Neuronal stem cell (in vitro differentiated cells): ENCODE data around the gene MYCL.

Source experiments
- DNase-seq: peaks from one replicate; pipeline ENCODE4 v3.0.0-alpha.2; 2013; ENCODE audit warnings: low spot score
- H2AFZ ChIP-seq: one replicate; pipeline ENCODE4 v1.6.1; 2013; ENCODE audit warnings: mild to moderate bottlenecking, low read length, inconsistent platforms
- H2AK5ac ChIP-seq: 2 replicates; pipeline ENCODE4 v1.6.1; 2013; ENCODE audit warnings: low read depth, mild to moderate bottlenecking, inconsistent platforms, low read length, moderate library complexity, mixed read lengths
- H2BK120ac ChIP-seq: 2 replicates; pipeline ENCODE4 v1.6.1; 2013; ENCODE audit warnings: low read depth, mild to moderate bottlenecking, inconsistent platforms, low read length, moderate library complexity, mixed read lengths
- H2BK12ac ChIP-seq: one replicate; pipeline ENCODE4 v1.6.1; 2013; ENCODE audit warnings: low read length, inconsistent platforms
- H2BK15ac ChIP-seq: 2 replicates; pipeline ENCODE4 v1.6.1; 2013; ENCODE audit warnings: mild to moderate bottlenecking, low read length, inconsistent platforms, mixed read lengths
- H2BK5ac ChIP-seq: one replicate; pipeline ENCODE4 v1.6.1; 2013; ENCODE audit warnings: inconsistent platforms, mild to moderate bottlenecking, low read length, moderate library complexity
- H3K14ac ChIP-seq: one replicate; pipeline ENCODE4 v1.6.1; 2013; ENCODE audit warnings: low read length, inconsistent platforms
- H3K18ac ChIP-seq: 2 replicates; pipeline ENCODE4 v1.6.1; 2013; ENCODE audit warnings: low read length, inconsistent platforms
- H3K23ac ChIP-seq: 2 replicates; pipeline ENCODE4 v1.6.1; 2013; ENCODE audit warnings: low read depth, mild to moderate bottlenecking, mixed read lengths, low read length, inconsistent platforms; ENCODE audit not compliant: poor library complexity
- H3K27ac ChIP-seq: replicated peaks from 3 replicates; pipeline ENCODE4 v1.5.1; 2013; ENCODE audit warnings: low read length, inconsistent platforms
- H3K27me3 ChIP-seq, 3 experiments: 2 replicates each; pipeline ENCODE4 v1.6.1; 2013; ENCODE audit warnings: low read length in 3 of 3, mild to moderate bottlenecking in 2 of 3, inconsistent platforms in 1 of 3, low read depth in 1 of 3, mixed read lengths in 1 of 3, moderate library complexity in 1 of 3; ENCODE audit not compliant: control insufficient read depth in 3 of 3, insufficient read depth in 3 of 3
- H3K36me3 ChIP-seq, 2 donors: replicated peaks in 1 of 2; 2 replicates each; pipeline ENCODE4 v1.6.1; 2013; ENCODE audit warnings: low read length in 2 of 2; ENCODE audit not compliant: control insufficient read depth in 2 of 2, insufficient read depth in 2 of 2
- H3K4ac ChIP-seq: 2 replicates; pipeline ENCODE4 v1.6.1; 2013; ENCODE audit warnings: inconsistent platforms, mild to moderate bottlenecking, low read length, moderate library complexity
- H3K4me1 ChIP-seq, 2 donors: 1 replicate in 1 of 2; 2 replicates in 1 of 2; pipeline ENCODE4 v1.6.1; 2013; ENCODE audit warnings: low read length in 2 of 2, low read depth in 1 of 2; ENCODE audit not compliant: control insufficient read depth in 2 of 2, insufficient read depth in 1 of 2
- H3K4me2 ChIP-seq: one replicate; pipeline ENCODE4 v1.6.1; 2013; ENCODE audit warnings: mild to moderate bottlenecking, low read length, inconsistent platforms; ENCODE audit not compliant: insufficient read depth, poor library complexity, severe bottlenecking
- H3K4me3 ChIP-seq, 2 donors: 2 replicates each; pipeline ENCODE4 v1.5.1; 2013; ENCODE audit warnings: low read length in 2 of 2, mild to moderate bottlenecking in 2 of 2, inconsistent platforms in 1 of 2, moderate library complexity in 1 of 2
- H3K79me1 ChIP-seq: one replicate; pipeline ENCODE4 v1.6.1; 2013; ENCODE audit warnings: low read depth, mild to moderate bottlenecking, inconsistent platforms, low read length, moderate library complexity
- H3K9ac ChIP-seq: one replicate; pipeline ENCODE4 v1.6.1; 2013; ENCODE audit warnings: mild to moderate bottlenecking, low read depth, low read length, inconsistent platforms; ENCODE audit not compliant: poor library complexity
- H3K9me3 ChIP-seq, 2 donors: replicated peaks in 1 of 2; 2 replicates each; pipeline versions ENCODE3 to v1.6.1; 2013; ENCODE audit warnings: low read length in 2 of 2, mild to moderate bottlenecking in 2 of 2, inconsistent platforms in 1 of 2, low read depth in 1 of 2, mixed read lengths in 1 of 2, moderate library complexity in 1 of 2; ENCODE audit not compliant: control insufficient read depth in 2 of 2, insufficient read depth in 1 of 2
- H4K8ac ChIP-seq: one replicate; pipeline ENCODE4 v1.6.1; 2013; ENCODE audit warnings: low read depth, mild to moderate bottlenecking, inconsistent platforms, low read length, moderate library complexity
- H4K91ac ChIP-seq: one replicate; pipeline ENCODE4 v1.6.1; 2013; ENCODE audit warnings: low read length, low read depth, mild to moderate bottlenecking, inconsistent platforms; ENCODE audit not compliant: poor library complexity
- WGBS, 2 donors: extraction: QIAGEN DNeasy Blood & Tissue Kit; methylation state at CpG; one replicate each; pipeline ENCODE4 v1.1.7; 2013; ENCODE audit warnings: missing lambda C conversion rate in 2 of 2, mixed read lengths in 1 of 2; ENCODE audit not compliant: insufficient read length in 2 of 2, insufficient replicate concordance in 1 of 2; ENCODE audit errors: extremely low coverage in 2 of 2; 5-methylcytosine and 5-hydroxymethylcytosine counted together

MYCL gene

GRCh38 chr1:39857126-39857878 is 44.4 kb downstream of the MYCL start:
- H3K27me3 ChIP-seq = no peaks in the 10 kb centered on the region
- no CpG with 5 or more reads among the region's 3 CpGs for WGBS, 2 donors

DNA sequence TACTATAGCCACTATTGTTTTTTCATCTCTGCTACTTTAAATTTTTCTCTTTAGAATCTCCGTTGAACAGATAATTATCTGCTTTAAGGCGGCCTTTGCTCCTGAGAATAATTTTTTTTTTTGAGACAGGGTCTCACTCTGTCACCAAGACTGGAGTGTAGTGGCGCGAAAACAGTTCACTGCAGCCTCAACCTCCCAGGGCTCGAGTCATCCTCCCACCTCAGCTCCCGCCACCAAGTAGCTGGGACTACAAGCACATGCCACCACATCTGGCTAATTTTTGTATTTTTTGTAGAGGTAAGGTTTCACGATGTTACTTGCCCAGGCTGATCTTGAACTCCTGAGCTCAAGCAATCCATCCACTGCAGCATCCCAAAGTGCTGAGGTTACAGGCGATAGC is 47.0 kb downstream of the MYCL start:
- Histone ChIP-seq H3K79me1 (peaks cover 6% of the 10 kb centered on the region), H2BK5ac (no peak overlapping the region), H3K36me3 (peaks cover 13 to 82% of the 10 kb centered on the region in 2 donors), H3K4me1 (no peaks in the 10 kb centered on the region), H2BK120ac (no peak overlapping the region), H2AFZ (no peak overlapping the region), H3K4me3 (no peak overlapping the region), H2BK15ac (no peak overlapping the region), H4K8ac (no peak overlapping the region), H3K18ac (no peak overlapping the region), H3K27me3 (no peaks in the 10 kb centered on the region), H3K4ac (no peak overlapping the region), H2AK5ac (no peak overlapping the region), H3K23ac (no peak overlapping the region), H3K4me2 (no peak overlapping the region), H3K9me3 (peaks cover 0 to 2% of the 10 kb centered on the region in 2 donors), H3K27ac (no peak overlapping the region), H4K91ac (no peak overlapping the region), H3K9ac (no peak overlapping the region), H2BK12ac (no peak overlapping the region), H3K14ac (no peak overlapping the region)
- no CpG with 5 or more reads among the region's 8 CpGs for WGBS, 2 donors
- no peak for DNase-seq

More at GRCh38 chr1:39857126-39857878, 44.4 kb downstream of the MYCL start:
- no peak overlapping the region for H2BK15ac ChIP-seq
- H3K14ac ChIP-seq = no peak overlapping the region
- no peaks in the 10 kb centered on the region for H3K4me1 ChIP-seq
- H3K23ac ChIP-seq = peak overlapping the region; percentile 19
- H3K27ac ChIP-seq = no peak overlapping the region
- H3K9me3 ChIP-seq = peaks cover 2 to 6% of the 10 kb centered on the region in 2 donors
- H3K9ac ChIP-seq = no peak overlapping the region
- no peak overlapping the region for H2BK12ac ChIP-seq
- H4K91ac ChIP-seq = no peak overlapping the region
- H3K4me3 ChIP-seq = no peak overlapping the region
- H2AK5ac ChIP-seq = no peak overlapping the region
- H2BK5ac ChIP-seq = no peak overlapping the region
- no peak overlapping the region for H3K4me2 ChIP-seq
- H4K8ac ChIP-seq = no peak overlapping the region
- H3K36me3 ChIP-seq = peaks cover 11 to 71% of the 10 kb centered on the region in 2 donors
- H2AFZ ChIP-seq = no peak overlapping the region
- H2BK120ac ChIP-seq = no peak overlapping the region
- peaks cover 8% of the 10 kb centered on the region for H3K79me1 ChIP-seq
- H3K18ac ChIP-seq = no peak overlapping the region
- H3K4ac ChIP-seq = no peak overlapping the region
- DNase-seq = no peak

DNA sequence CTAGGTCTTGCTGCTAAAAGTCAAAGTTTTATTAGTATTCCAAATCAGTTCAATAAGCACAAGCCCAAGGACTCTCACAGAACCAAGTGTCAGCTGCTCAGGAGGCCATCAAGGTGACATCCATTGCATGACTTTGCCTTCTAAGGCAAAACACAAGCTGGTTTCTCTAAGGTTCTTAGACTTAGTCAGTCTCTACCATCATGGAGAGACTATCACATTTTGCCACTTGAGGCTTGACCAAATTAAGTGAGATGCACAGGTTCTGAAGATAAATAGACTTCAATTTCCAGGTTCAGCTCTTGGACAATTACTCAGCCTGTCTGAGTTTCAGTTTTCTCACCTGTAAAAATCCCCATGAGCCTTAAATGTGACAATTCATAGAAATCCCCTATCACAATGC is 47.4 kb downstream of the MYCL start:
- Histone ChIP-seq H2BK5ac (no peak overlapping the region), H3K14ac (no peak overlapping the region), H3K9ac (no peak overlapping the region), H3K23ac (no peak overlapping the region), H2AFZ (no peak overlapping the region), H3K79me1 (peaks cover 5% of the 10 kb centered on the region), H3K4ac (no peak overlapping the region), H3K4me3 (no peak overlapping the region), H3K9me3 (peaks cover 0 to 2% of the 10 kb centered on the region in 2 donors), H3K4me2 (no peak overlapping the region), H2AK5ac (no peak overlapping the region), H3K18ac (no peak overlapping the region), H4K8ac (no peak overlapping the region), H3K36me3 (peaks cover 13 to 86% of the 10 kb centered on the region in 2 donors), H2BK120ac (no peak overlapping the region), H3K4me1 (no peaks in the 10 kb centered on the region), H3K27ac (no peak overlapping the region), H4K91ac (no peak overlapping the region), H2BK15ac (no peak overlapping the region), H2BK12ac (no peak overlapping the region), H3K27me3 (no peaks in the 10 kb centered on the region)
- DNase-seq = no peak

DNA sequence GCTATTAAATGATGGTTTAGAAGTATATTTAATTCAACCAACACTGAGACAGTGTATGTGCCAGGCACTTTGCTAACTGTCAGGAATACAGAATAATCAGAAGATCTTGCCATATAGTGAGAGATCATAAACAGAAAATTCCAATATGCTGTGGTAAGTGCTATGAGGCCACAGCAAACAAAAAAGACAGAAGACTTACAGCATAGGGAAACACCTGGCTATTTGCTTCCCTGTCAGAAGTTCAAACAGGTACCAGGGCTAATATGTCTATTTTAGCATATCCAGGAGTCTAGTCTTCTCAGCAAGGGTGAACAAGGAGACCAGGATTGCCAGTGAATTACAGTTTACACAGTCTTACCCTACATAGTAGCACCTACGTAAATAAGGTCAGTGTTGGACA is 48.8 kb downstream of the MYCL start:
- Histone ChIP-seq H3K27ac (no peak overlapping the region), H3K4me1 (no peaks in the 10 kb centered on the region), H3K23ac (no peak overlapping the region), H2AK5ac (no peak overlapping the region), H3K18ac (no peak overlapping the region), H4K8ac (no peak overlapping the region), H2BK12ac (no peak overlapping the region), H2BK5ac (no peak overlapping the region), H3K14ac (no peak overlapping the region), H3K9ac (no peak overlapping the region), H3K27me3 (no peaks in the 10 kb centered on the region), H2BK15ac (no peak overlapping the region), H2BK120ac (no peak overlapping the region), H3K36me3 (peaks cover 15 to 93% of the 10 kb centered on the region in 2 donors), H2AFZ (no peak overlapping the region), H3K4me2 (no peak overlapping the region), H3K79me1 (peaks cover 4% of the 10 kb centered on the region), H3K4me3 (no peak overlapping the region), H4K91ac (no peak overlapping the region), H3K4ac (no peak overlapping the region), H3K9me3 (peaks cover 0 to 2% of the 10 kb centered on the region in 2 donors)
- whole genome bisulfite sequencing, 2 donors = no CpG with 5 or more reads among the region's 1 CpG
- DNase-seq = no peak
